K562 (cell line): ENCODE data around the gene PMVK. TPM values are rescaled to one million over a fixed set of nuclear protein-coding genes. Genes with fewer than 3 reads are reported as not detected.

ENCODE experiments used
- ARID1B ChIP-seq: fragments of 450-650 bp; IDR thresholded peaks from 2 replicates; pipeline ENCODE4 v1.6.1; 2016; ENCODE audit warnings: antibody characterized with exemption, mild to moderate bottlenecking, inconsistent platforms
- HDAC1 ChIP-seq, 2 experiments: fragments of 450-650 bp; IDR thresholded peaks; 2 replicates each; pipeline ENCODE4 v1.6.1; 2016 to 2017; ENCODE audit warnings: inconsistent platforms in 1 of 2, mild to moderate bottlenecking in 1 of 2, moderate library complexity in 1 of 2
- HMG20B ChIP-seq: fragments of 250-450 bp; sonication (Bioruptor Pico); IDR thresholded peaks from 2 replicates; pipeline ENCODE4 v1.5.0; 2021; ENCODE audit warnings: mild to moderate bottlenecking
- KLF13 ChIP-seq: fragments of 450-650 bp; IDR thresholded peaks from 2 replicates; pipeline ENCODE4 v1.6.1; 2016; ENCODE audit warnings: missing genetic modification characterization, low read depth, mild to moderate bottlenecking, missing compliant biosample characterization, moderate library complexity, borderline replicate concordance
- MED1 ChIP-seq: sonication (generic); formaldehyde crosslinking; IDR thresholded peaks from 2 replicates; pipeline ENCODE4 v1.8.1; 2023; ENCODE audit warnings: missing genetic modification reagents, borderline replicate concordance
- POLR2G ChIP-seq: fragments of 200-400 bp; formaldehyde crosslinking; IDR thresholded peaks from 2 replicates; pipeline ENCODE4 v1.6.1; 2017; ENCODE audit warnings: low read depth, mild to moderate bottlenecking, antibody characterized with exemption, low read length, moderate library complexity
- POLR2H ChIP-seq: IDR thresholded peaks from 2 replicates; pipeline ENCODE4 v1.6.1; 2016; ENCODE audit warnings: missing genetic modification characterization, low read depth, mild to moderate bottlenecking, control low read depth, missing compliant biosample characterization, moderate library complexity
- RBFOX2 ChIP-seq: fragments of 200-400 bp; formaldehyde crosslinking; IDR thresholded peaks from 2 replicates; pipeline ENCODE4 v1.6.1; 2017; ENCODE audit warnings: low read depth, mild to moderate bottlenecking, low read length, moderate library complexity
- SPI1 ChIP-seq: IDR thresholded peaks from 2 replicates; pipeline ENCODE4 v1.6.1; 2011; ENCODE audit warnings: low read depth, low read length, control low read depth, borderline replicate concordance
- TBP ChIP-seq: optimal IDR thresholded peaks from 2 replicates; pipeline ENCODE3; 2011; ENCODE audit warnings: low read depth, low read length, improper control_type of control experiment
- TSC22D4 ChIP-seq: fragments of 450-650 bp; IDR thresholded peaks from 2 replicates; pipeline ENCODE4 v1.6.1; 2016; ENCODE audit warnings: missing genetic modification characterization, missing biosample characterization, control low read depth
- YBX1 ChIP-seq: fragments of 450-650 bp; IDR thresholded peaks from 2 replicates; pipeline ENCODE4 v1.7.1; 2016; ENCODE audit warnings: mild to moderate bottlenecking
- ZFP36 ChIP-seq: fragments of 150-350 bp; IDR thresholded peaks from 2 replicates; pipeline ENCODE4 v1.6.1; 2018; ENCODE audit warnings: low read length, low read depth; ENCODE audit not compliant: partially characterized antibody
- ZNF124 ChIP-seq: sonication (generic); formaldehyde crosslinking; IDR thresholded peaks from 2 replicates; pipeline ENCODE4 v1.8.1; 2022; ENCODE audit warnings: missing genetic modification reagents
- ZNF324 ChIP-seq: fragments of 250-450 bp; sonication (Bioruptor Pico); IDR thresholded peaks from 2 replicates; pipeline ENCODE4 v1.4.0; 2020; ENCODE audit warnings: mild to moderate bottlenecking
- ZNF408 ChIP-seq: fragments of 250-450 bp; sonication (Bioruptor Pico); IDR thresholded peaks from 2 replicates; pipeline ENCODE4 v1.4.0; 2020; ENCODE audit warnings: low read depth, mild to moderate bottlenecking, moderate library complexity
- ZNF778 ChIP-seq: fragments of 450-650 bp; formaldehyde crosslinking; IDR thresholded peaks from 2 replicates; pipeline ENCODE4 v1.4.0; 2020; ENCODE audit warnings: mild to moderate bottlenecking, moderate library complexity
- polyA plus RNA-seq, 8 experiments: library from polyadenylated mRNA; depleted of rRNA in 4 of 8; stranded (reverse) in 5 of 8; unstranded in 3 of 8; fragments of >200 nt; fragmentation: Nextera tagmentation in 2 of 8; fragmentation: Illumina TruSeq in 1 of 8; extraction: Ambion mirVana in 2 of 8; extraction: Trizol in 1 of 8; gene quantifications; 2 replicates each; pipeline versions ENCODE4 v1.2.1 to v1.2.3, GENCODE V29; 2011 to 2014; ENCODE audit warnings: inconsistent platforms in 1 of 8, missing spikeins in 1 of 8
- total RNA-seq, 7 experiments: library from RNA; depleted of rRNA in 6 of 7; stranded (reverse); fragments of >200 nt in 6 of 7; fragmentation: Illumina TruSeq in 2 of 7; extraction: Trizol in 2 of 7; gene quantifications; 2 replicates each; pipeline versions ENCODE4 v1.2.1 to v1.2.3, GENCODE V29; 2011 to 2021; ENCODE audit warnings: low replicate concordance in 1 of 7
- TF ChIP-seq, protein P1 (sequence below), 2 experiments: fragments of 450-650 bp; IDR thresholded peaks; 2 replicates each; pipeline ENCODE4 v1.6.1; 2016; ENCODE audit warnings: mild to moderate bottlenecking in 2 of 2, borderline replicate concordance in 1 of 2, low read depth in 1 of 2, moderate library complexity in 1 of 2
- TF ChIP-seq, protein P2 (sequence below): IDR thresholded peaks from 2 replicates; pipeline ENCODE4 v1.6.1; 2012; ENCODE audit warnings: low read depth, low read length, improper control_type of control experiment, borderline replicate concordance

PMVK gene
- total and polyA plus RNA-seq, 9 of the 15 experiments (the other 6 are each of a cell fraction or from before 2014, with no cell fraction given), result 1.1 to 15.3 (median 6.3) TPM

DNA sequence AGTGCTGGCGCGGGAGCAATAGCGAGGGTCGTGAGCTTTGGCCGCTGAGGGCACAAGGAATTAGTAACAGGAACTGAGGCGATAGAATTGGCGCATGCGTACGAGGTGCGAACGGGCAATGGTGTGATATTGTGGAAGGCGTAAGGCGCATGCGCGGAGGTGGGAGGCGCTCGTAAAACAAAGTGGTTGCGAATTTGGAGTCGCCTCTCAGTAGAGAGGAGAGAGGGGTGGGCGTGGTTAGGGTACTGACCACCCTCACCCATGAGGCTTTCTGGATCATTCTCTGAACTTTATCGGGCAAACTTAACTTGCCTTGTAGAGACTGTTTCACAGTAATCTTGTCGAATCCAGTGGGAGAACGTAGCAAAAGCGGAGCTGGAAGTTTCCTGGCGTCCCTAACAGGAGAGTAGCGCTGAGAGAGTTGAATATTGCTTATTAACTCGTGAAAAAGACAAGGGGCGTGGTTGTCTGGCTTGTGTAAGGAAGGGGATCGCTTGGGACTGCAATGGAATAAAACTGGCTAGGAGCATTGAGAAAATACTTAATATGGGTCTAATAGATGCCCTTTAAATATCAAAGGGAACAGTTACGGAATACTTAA, 38.4 kb upstream of the PMVK start (continued):
- TF ChIP-seq, protein P1, sequence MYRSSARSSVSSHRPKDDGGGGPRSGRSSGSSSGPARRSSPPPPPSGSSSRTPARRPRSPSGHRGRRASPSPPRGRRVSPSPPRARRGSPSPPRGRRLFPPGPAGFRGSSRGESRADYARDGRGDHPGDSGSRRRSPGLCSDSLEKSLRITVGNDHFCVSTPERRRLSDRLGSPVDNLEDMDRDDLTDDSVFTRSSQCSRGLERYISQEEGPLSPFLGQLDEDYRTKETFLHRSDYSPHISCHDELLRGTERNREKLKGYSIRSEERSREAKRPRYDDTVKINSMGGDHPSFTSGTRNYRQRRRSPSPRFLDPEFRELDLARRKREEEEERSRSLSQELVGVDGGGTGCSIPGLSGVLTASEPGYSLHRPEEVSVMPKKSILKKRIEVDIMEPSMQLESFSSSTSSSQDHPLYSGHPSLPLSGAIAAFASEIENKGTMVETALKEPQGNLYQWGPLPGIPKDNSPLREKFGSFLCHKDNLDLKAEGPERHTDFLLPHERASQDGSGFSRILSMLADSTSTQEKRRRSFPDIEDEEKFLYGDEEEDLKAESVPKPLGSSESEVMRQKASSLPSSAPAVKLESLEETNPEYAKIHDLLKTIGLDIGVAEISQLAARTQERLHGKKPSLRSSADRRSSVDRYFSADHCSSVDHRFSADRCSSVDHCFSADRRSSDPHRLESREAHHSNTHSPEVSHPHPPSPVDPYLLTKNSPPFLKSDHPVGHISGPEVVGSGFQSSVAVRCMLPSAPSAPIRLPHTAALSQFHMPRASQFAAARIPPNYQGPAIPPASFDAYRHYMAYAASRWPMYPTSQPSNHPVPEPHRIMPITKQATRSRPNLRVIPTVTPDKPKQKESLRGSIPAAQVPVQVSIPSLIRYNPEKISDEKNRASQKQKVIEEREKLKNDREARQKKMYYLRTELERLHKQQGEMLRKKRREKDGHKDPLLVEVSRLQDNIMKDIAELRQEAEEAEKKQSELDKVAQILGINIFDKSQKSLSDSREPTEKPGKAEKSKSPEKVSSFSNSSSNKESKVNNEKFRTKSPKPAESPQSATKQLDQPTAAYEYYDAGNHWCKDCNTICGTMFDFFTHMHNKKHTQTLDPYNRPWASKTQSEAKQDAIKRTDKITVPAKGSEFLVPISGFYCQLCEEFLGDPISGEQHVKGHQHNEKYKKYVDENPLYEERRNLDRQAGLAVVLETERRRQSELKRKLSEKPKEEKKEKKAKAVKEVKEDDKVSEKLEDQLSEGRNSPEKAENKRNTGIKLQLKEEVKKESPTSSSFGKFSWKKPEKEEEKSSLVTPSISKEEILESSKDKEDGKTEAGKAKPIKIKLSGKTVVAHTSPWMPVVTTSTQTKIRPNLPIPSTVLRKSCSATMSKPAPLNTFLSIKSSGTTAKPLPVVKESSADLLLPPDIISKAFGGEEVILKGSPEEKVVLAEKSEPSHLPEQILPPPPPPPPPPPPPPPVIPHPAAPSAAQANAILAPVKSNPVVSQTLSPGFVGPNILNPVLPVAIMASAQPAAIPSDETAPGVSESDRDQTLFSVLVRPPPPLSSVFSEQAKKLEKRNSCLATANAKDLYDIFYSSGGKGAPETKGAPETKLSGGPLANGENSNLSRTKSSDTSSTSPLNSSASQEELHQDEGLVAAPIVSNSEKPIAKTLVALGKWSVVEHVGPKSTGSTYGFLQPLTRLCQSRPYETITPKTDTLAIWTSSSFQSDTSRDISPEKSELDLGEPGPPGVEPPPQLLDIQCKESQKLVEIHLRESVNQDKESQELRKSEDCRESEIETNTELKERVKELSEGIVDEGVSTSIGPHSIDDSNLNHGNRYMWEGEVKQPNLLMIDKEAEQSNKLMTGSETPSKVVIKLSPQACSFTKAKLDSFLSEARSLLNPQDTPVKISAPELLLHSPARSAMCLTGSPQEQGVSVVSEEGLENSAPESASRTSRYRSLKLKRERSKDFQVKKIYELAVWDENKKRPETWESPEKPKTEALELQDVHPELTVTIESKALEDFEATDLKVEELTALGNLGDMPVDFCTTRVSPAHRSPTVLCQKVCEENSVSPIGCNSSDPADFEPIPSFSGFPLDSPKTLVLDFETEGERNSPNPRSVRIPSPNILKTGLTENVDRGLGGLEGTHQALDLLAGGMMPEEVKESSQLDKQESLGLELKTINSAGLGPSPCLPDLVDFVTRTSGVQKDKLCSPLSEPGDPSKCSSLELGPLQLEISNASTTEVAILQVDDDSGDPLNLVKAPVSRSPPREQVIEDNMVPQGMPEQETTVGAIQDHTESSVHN (IDR thresholded peaks at IDR 0.05; ENCODE audit: borderline replicate concordance in 1 of 2, low read depth in 1 of 2), result no peak
- TF ChIP-seq HDAC1 (IDR thresholded peaks at IDR 0.05) (no peak; a peak in 1 of 4 replicates), SPI1 (peak; percentile 60), ZNF124 (CRISPR knock-in tag) (no peak), KLF13 (tag) (peak; percentile 78), TSC22D4 (tag) (no peak), HMG20B (no peak; the same call in 1 of the 2 replicates), POLR2G (no peak; the same call in 1 of the 2 replicates), ZNF408 (CRISPR knock-in tag) (no peak), ZFP36 (no peak), YBX1 (no peak), ZNF778 (CRISPR knock-in tag) (no peak), MED1 (no peak), RBFOX2 (peak; percentile 80), POLR2H (tag) (peak; percentile 32), ARID1B (no peak), ZNF324 (CRISPR knock-in tag) (no peak), TBP (peak; percentile 86)
- TF ChIP-seq, protein P2, sequence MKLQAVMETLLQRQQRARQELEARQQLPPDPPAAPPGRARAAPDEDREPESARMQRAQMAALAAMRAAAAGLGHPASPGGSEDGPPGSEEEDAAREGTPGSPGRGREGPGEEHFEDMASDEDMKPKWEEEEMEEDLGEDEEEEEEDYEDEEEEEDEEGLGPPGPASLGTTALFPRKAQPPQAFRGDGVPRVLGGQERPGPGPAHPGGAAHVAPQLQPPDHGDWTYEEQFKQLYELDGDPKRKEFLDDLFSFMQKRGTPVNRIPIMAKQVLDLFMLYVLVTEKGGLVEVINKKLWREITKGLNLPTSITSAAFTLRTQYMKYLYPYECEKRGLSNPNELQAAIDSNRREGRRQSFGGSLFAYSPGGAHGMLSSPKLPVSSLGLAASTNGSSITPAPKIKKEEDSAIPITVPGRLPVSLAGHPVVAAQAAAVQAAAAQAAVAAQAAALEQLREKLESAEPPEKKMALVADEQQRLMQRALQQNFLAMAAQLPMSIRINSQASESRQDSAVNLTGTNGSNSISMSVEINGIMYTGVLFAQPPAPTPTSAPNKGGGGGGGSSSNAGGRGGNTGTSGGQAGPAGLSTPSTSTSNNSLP, result no peak
